GM21526 (cell line): ENCODE measurements around the gene ZNF467.

Experiments
- ATAC-seq: cut with Tn5 transposase; IDR thresholded peaks from one replicate; pipeline ENCODE4 v1.9.1; 2021; ENCODE audit warnings: moderate library complexity; ENCODE audit not compliant: unreplicated experiment, low FRiP score

ZNF467 gene

DNA sequence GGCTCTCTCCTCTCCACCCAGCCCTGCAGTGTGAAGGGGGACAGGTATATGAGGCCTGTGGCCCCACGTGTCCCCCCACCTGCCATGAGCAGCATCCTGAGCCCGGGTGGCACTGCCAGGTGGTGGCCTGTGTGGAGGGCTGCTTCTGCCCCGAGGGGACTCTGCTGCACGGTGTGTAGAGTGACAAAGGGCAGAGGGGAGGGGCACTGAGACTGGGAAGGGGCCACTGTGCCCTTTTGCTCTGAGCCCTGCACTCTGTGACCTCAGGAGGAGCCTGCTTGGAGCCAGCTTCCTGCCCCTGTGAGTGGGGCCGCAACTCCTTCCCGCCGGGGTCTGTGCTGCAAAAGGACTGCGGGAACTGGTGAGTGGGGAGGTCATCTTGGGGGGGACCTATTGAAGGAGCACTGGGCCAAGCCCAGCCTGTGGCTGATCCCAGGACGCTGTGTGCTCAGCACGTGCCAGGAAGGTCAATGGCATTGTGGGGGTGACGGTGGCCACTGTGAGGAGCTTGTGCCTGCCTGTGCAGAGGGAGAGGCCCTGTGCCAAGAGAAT is 15.0 kb upstream of the ZNF467 start:
- no peak for ATAC-seq

DNA sequence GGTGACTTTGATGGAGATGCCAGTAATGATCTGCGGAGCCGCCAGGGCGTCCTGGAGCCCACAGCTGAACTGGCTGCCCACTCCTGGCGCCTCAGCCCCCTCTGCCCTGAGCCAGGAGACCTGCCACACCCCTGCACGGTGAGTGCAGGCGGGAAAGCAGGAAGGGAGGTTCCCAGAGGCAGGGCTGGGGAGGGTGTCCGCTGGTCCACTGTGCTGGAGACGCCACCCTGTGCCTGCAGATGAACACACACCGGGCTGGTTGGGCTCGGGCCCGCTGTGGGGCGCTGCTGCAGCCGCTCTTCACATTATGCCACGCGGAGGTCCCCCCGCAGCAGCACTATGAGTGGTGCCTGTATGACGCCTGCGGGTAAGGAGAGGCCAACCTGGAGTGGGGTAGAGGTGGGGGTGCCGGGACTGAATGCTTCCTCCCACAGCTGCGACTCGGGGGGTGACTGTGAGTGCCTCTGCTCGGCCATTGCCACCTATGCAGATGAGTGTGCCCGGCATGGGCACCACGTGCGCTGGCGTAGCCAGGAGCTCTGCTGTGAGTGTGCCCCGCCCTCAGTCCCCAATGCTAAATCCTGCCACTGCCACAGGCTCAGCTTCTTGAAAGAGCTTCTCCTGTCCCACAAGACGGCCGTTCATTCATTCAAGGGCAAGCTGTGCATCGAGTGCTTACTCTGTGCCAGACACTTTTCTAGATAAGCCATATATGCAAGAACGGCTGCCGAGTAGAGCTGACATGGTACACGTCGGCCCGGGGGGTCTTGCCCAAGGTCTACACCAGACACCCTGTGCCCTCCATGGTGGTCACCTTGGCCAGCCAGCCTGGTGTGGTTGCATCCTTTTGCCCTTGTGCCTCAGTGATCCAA is 14.3 kb upstream of the ZNF467 start:
- no peak for ATAC-seq

DNA sequence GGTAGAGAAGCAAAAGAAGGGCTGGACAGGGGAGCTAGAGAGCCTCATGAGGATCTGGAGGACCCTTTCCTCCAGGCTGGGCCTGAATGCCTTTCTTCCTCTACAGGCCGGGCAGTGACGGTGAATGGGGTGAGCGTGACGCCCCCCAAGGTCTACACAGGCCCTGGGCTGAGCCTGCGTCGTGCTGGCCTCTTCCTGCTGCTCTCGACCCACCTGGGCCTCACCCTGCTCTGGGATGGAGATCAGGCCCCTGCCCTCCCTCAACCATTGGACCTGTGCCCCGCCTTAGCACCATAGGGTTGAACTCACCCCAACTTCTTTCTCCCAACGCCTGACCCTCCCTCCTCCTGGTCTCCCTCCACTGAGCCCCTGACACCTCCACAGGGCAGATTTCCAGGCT is 12.6 kb upstream of the ZNF467 start:
- ATAC-seq: no peak

DNA sequence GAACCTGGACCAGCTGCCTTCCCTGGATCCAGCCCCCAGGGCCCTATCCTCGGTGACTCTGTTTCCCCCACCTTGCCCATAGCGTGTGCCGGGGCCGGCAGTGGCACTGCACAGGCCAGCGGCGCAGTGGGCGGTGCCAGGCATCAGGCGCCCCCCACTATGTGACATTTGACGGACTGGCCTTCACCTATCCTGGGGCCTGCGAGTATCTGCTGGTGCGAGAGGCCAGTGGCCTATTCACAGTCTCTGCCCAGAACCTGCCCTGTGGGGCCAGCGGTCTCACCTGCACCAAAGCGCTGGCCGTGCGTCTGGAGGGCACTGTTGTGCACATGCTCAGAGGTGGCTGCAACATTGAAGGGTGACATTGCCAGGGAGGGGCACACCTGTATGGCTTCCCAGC is 12.0 kb upstream of the ZNF467 start:
- no peak for ATAC-seq

DNA sequence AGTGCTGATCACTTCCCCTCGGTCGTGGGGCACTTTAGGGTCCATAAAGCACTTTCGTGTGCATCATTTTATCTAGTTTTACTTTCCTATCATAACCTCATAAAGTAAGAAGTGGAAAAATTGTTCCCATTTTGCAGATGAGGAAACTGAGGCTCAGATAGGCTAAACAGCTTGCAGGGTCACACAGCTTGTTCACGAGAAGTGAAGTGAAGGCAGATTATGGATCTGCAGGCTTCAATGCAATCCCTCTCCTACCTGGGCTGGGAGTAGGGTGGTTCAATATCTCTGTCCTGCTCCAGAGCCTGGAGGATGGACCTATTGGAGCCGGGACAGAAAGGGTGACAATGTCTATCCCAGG is 10.8 kb upstream of the ZNF467 start:
- ATAC-seq: no peak

DNA sequence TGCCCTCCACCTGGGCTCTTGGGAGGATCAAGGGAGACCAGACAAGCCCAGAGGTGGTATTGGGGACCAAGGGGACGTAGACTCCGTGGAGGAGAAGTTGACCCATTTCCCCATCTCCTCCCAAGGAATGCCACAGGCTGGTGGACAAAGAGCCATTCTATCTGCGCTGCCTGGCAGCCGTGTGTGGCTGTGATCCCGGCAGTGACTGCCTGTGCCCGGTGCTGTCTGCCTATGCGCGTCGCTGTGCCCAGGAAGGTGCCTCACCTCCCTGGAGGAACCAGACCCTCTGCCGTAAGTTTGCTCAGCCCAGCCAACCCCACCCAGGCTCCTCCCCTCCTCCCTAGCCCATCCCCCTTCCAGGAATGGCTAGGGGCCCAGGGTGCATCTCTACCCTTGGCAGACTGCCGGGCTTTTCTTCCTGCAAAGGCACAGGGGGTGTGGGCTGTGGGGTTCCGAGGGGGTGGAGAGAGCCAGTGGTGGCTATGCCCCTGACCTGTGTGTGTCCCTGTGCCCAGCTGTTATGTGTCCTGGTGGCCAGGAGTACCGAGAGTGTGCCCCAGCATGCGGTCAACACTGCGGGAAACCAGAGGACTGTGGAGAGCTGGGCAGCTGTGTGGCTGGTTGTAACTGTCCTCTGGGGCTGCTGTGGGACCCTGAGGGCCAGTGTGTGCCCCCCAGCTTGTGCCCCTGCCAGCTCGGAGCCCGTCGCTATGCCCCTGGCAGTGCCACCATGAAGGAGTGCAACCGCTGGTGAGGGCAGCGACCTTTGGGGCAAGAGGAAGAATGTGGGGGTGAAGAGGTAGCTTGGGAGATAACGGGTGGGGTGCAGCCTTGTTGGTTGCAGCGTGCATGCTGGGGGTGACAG is 10.2 kb upstream of the ZNF467 start:
- no peak for ATAC-seq

DNA sequence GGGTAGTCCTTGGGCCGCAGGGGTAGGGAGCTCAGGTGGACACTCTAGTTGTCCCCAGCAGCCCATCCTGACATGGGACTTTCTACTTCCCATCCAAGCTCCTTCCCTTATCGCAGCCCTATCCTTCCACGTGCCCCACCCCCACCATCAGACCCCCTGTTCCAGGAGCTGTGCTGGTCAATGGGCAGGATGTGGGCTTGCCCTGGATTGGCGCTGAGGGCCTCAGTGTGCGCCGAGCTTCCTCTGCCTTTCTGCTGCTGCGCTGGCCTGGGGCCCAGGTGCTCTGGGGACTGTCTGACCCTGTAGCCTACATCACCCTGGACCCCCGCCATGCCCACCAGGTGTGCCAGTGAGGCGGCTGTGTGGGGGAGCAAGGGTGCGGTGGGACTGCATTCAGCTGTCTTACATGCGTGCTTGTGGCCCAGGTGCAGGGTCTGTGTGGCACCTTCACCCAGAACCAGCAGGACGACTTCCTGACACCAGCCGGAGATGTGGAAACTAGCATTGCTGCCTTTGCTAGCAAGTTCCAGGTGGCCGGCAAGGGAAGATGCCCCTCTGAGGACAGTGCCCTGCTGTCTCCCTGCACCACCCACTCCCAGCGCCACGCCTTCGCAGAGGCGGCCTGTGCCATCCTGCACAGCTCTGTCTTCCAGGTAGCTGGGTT is 9.4 kb upstream of the ZNF467 start:
- no peak for ATAC-seq

DNA sequence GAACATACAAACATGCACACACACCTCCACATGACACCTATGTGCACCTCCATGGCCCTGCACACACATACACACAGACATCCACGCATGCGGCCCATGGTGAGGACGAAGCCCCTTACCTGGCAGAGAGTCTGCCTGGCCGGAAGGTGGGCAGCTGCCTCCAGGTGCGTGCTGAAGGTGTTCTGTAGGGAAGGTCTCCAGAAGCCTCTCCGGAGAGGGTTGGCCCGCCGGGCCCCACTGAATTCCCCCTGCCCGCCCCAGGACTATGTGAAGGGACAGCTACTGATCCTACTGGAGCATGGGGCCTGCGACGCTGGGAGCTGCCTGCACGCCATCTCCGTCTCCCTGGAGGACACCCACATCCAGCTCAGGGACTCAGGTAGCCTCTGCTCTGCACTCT is 8.5 kb upstream of the ZNF467 start:
- ATAC-seq: no peak

DNA sequence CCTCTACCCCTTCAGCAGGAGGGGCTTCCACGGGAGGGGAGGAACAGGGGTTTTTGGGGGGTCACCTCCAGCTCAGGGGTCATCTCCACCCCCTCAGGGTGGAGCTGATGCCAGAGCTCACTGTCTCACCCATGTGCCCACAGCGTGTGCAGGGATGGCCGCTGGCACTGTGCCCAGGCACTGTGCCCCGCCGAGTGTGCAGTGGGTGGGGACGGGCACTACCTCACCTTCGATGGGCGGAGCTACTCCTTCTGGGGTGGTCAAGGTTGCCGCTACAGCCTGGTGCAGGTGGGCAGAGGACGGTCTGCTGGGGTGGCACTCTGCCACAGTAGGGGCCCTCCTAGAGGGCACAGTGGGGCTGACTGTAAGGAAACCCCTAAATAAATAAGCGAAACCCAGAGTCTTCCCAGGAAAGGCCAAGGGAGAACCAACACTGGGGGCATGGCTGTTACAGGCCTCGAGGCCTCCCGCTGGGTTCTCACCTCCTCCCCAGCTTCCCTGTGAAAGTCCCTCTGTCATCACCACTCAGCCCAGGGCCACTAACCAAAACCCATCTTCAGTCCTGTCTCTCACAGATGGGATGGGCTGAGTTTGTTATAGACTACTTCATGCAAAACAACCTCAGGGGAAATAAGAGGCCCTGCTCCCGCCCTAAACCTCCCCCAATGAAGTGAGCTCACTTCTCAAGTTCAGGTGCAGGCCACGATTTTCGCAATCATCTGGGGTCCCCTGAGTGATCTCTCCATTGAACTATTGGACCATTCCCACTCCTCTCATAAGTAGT is 7.4 kb upstream of the ZNF467 start:
- ATAC-seq: no peak

DNA sequence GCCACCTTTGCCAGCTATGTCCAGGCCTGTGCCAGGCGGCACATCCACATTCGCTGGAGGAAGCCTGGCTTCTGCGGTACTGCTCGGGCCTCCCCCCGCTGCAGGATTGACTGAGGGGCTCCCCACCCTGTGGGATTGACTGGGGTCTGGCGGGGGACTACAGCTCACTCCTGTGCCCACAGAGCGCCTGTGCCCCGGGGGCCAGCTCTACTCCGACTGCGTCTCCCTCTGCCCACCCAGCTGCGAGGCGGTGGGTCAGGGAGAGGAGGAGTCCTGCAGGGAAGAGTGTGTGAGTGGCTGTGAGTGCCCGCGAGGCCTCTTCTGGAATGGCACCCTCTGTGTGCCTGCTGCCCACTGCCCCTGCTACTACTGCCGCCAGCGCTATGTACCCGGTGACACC is 6.7 kb upstream of the ZNF467 start:
- no peak for ATAC-seq

DNA sequence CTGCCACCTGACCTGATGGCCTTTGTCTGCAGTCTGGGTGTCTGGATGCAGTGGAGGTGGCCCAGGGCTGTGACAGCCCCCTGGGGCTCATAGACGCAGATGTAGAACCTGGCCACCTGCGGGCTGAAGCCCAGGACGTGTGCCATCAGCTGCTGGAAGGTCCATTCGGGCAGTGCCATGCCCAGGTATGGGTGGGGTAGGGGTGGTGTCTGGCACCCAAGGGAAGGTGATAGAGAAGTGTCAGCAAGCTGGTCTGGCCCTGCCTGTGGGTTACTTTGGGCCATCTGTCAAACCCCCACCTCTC is 6.1 kb upstream of the ZNF467 start:
- no peak for ATAC-seq

DNA sequence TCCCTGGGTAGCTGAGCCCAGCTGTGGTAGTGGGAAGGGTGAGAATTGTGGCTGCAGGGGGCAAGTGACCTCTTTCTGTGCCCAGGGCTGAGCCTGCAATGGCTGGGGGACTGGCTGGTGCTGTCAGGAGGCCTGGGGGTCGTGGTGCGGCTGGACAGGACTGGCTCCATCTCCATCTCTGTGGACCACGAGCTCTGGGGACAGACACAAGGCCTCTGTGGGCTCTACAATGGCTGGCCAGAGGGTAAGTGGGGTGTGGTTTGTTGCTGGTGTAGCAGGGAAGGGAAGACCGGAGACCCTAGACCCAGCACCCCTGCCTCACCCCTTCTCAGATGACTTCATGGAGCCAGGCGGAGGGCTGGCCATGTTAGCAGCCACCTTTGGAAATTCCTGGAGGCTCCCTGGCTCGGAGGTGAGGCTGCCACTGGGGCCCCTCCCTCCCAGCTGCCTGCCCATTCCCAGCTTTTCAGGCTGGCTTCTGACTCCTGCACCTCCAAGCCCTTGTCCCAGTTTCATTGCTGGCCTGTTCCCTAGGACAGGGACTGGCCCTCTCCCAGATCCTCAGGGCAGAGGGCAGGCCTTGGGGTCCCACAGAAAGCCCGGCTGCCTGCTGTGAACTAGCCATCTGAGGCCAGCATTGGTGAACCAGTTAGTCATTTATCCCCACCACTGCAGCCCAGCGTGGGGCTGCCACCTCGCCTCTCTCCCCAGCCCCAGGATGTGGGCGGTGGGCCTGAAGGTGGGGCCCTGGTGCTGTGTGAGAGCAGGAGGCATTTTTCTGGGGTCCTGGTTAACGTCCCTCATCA is 5.5 kb upstream of the ZNF467 start:
- ATAC-seq: no peak

DNA sequence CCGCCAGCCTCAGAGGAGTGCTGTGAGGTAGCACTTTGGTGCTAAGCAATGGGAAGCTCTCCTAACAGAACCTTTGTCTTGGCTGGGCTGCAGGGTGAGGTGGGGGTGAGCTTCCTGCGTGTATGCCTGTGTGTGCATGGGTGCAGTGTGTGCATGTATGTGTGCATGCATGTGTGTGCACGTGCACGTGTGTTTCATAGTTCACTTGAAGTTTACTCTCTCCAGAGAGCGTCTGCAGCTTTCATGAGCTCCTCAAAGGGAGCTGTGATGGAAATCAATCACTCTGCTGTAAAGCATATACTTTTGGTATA is 4.9 kb upstream of the ZNF467 start:
- no peak for ATAC-seq

DNA sequence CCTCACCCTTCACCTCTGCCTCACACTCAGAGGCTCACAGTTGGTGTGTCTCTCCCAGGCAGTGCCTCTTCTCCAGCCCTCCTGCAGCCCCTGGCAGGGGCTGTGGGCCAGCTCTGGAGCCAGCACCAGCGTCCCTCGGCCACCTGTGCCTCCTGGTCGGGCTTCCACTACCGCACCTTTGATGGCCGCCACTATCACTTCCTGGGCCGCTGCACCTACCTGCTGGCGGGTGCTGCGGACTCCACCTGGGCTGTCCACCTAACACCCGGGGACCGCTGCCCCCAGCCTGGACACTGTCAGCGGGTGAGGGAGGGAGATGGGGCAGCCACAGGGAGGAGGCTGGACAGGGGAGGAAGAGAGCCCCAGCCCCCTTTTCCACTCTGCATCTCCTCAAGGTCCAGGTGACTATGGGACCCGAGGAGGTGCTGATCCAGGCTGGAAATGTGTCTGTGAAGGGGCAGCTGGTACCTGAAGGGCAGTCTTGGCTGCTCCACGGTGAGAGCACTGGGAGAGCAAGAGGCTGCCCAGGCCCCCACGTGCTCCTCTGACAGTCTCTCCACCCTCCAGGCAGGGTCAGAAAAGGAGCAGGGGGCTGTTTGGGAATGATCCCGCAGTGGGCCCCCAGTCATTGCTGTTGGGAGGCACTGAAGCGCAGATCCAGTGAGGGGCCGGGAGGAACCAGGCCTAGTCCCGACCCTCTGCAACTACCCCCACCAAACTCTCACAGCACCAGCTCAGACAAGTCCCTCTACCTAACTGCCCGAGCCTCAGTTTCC is 4.4 kb upstream of the ZNF467 start:
- ATAC-seq: no peak

DNA sequence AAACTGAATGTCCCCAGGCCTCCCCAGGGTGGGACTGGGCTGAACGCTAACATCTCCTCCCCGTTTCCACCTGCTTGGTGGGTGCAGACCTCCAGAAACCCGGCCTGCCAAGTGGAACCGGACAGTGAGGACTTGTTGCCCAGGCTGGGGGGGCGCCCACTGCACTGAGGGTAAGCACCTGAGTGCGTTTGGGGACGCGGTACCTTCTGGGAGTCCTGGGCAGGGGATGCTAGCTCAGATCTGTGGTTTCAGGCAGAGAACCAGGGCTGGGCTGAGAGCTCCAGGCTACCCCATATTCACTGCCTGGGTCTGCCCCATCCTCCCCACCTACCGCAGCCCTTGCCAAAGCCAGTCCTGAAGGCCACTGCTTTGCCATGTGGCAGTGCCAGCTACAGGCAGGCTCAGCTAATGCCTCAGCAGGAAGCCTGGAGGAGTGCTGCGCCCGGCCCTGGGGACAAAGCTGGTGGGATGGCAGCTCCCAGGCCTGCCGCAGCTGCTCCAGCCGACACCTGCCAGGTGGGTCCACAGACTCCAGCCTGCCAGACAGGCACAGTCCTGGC is 3.5 kb upstream of the ZNF467 start:
- ATAC-seq: no peak

DNA sequence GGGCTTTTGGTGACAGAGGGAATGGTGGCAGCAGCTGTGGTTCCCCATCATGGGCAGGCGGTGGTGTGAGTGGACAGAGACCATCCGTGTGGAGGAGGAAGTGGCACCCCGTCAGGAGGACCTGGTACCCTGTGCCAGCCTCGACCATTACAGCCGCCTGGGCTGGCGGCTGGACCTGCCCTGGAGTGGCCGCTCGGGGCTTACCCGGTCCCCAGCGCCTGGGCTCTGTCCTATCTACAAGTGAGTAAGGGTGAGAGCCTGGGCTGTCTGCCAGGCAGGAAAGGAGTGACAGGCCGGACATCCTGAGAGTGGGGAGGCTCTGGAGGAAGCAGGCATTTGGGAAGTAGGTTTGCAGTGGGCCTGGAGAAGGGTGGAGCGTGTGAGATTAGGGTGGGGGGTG is 2.9 kb upstream of the ZNF467 start:
- no peak for ATAC-seq

DNA sequence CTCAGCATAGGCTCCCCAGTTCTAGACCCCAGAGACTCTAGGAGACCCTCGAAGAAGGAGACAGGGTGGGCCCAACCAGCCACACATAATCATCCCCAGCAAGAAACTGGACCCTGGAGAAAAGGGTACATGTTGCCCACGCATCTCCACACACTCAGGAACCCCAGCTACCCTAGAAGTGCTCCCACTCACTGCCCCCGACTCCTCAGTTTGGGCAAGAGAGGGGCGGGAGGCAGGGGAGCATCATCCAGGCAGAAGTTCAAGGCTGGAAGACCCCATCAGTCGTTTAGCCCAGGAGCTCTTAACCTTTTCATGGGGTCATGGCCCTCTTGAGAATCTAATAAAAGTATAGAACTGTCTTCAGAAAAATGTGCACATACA is 1.8 kb upstream of the ZNF467 start:
- ATAC-seq: no peak

DNA sequence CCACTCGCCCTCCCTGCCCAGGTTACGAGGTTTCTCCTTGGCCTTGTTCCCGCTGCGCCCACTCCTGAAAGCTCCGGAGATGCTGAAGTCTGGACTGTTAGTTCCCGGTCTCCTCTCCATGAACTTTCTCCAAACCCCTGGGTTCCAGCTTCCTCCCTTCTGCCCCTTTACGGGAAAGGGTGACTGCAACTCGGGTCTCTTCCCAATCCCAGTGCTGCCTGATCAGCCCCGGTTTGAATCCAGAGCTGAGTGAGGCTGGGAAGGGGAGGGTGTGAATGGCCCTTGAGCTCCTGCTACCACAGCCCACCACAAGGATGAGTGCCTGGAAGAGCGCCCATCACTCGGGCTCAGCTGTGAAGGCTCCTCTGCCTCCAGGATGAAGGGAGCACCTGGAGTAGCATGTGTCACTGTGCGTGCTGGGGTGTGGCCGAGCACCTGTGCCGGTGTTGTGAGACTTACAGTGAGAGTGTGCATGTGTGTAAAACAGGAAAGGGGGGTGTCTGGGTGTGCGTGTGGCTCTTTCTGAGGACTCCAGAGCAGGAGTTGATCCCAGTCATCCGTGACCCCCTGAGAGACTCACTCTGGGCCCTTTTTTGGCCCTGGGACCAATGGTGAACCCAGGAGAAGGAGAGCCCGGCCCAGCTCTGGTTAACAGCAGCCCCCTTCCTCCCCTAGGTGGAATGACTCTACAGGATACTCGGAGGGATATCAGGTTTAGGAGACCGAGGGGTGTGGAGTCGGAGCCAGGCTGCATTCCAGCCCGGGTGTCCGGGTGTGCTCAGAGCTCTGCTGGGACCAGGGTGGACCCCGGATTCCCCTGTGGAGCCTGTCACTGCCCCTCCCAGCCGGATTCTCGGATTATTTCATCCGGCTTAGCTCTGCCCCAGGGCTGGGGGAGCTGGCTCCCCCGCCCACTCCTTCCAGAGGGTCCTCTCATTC is 1.1 kb upstream of the ZNF467 start:
- ATAC-seq: no peak
